SK-N-SH (cell line): ENCODE measurements around the gene ZNF341. TPM values are rescaled to one million over a fixed set of nuclear protein-coding genes. Genes with fewer than 3 reads are reported as not detected.

Source experiments
- CTCF ChIA-PET: fragments of 300-600, 350-600 bp; formaldehyde crosslinking; extraction: SDS; loops from one replicate; lab custom pipeline; 2021; lab: Yijun Ruan, JAX
- POLR2A ChIA-PET: fragments of 350-600 bp; sonication (Branson Sonifier 250); formaldehyde crosslinking; extraction: SDS; loops from one replicate; lab custom pipeline; 2020; ENCODE audit warnings: antibody characterized with exemption, inconsistent platforms; lab: Yijun Ruan, JAX
- DNase-seq: peaks from one replicate; pipeline ENCODE4 v3.0.0; 2012
- H2AFZ ChIP-seq: fragments of 200-600 bp; sonication (generic); 2 replicates; pipeline ENCODE4 v1.8.1; 2016; ENCODE audit warnings: antibody characterized with exemption, mild to moderate bottlenecking, low read depth
- H3F3A ChIP-seq: fragments of 200-600 bp; sonication (generic); replicated peaks from 2 replicates; pipeline ENCODE3; 2016; ENCODE audit warnings: antibody characterized with exemption, mild to moderate bottlenecking; ENCODE audit not compliant: insufficient read depth
- H3K27ac ChIP-seq, 2 experiments: fragments of 200-500 bp in 1 of 2; fragments of 200-600 bp in 1 of 2; sonication (Bioruptor generic) in 1 of 2; sonication (generic), shearing (Covaris generic) in 1 of 2; 2 replicates each; pipeline versions ENCODE4 v1.5.1 to v1.6.1; 2014 to 2016; ENCODE audit warnings: low read depth in 2 of 2, inconsistent platforms in 1 of 2, low read length in 1 of 2, mild to moderate bottlenecking in 1 of 2, mixed read lengths in 1 of 2
- H3K27me3 ChIP-seq: fragments of 200-600 bp; sonication (generic), shearing (Covaris generic); 2 replicates; pipeline ENCODE4 v1.6.1; 2016; ENCODE audit warnings: mixed run types; ENCODE audit not compliant: insufficient read depth
- H3K36me3 ChIP-seq, 2 experiments: fragments of 200-500 bp in 1 of 2; fragments of 200-600 bp in 1 of 2; sonication (Bioruptor generic) in 1 of 2; sonication (generic) in 1 of 2; replicated peaks in 1 of 2; 2 replicates each; pipeline versions ENCODE3 to v1.5.1; 2014 to 2016; ENCODE audit warnings: low read length in 1 of 2, mild to moderate bottlenecking in 1 of 2; ENCODE audit not compliant: insufficient read depth in 2 of 2, control insufficient read depth in 1 of 2
- H3K4me1 ChIP-seq, 2 experiments: fragments of 200-500 bp in 1 of 2; fragments of 200-600 bp in 1 of 2; sonication (Bioruptor generic) in 1 of 2; sonication (generic), shearing (Covaris generic) in 1 of 2; 2 replicates each; pipeline versions ENCODE4 v1.5.1 to v1.6.1; 2014 to 2016; ENCODE audit warnings: low read depth in 1 of 2, low read length in 1 of 2, mixed run types in 1 of 2; ENCODE audit not compliant: insufficient read depth in 2 of 2, control insufficient read depth in 1 of 2
- H3K4me2 ChIP-seq: fragments of 200-600 bp; sonication (generic), shearing (Covaris generic); 2 replicates; pipeline ENCODE4 v1.6.1; 2017; ENCODE audit warnings: mixed run types
- H3K4me3 ChIP-seq, 2 experiments: fragments of 200-500 bp in 1 of 2; fragments of 200-600 bp in 1 of 2; sonication (Bioruptor generic) in 1 of 2; sonication (generic), shearing (Covaris generic) in 1 of 2; 2 replicates each; pipeline versions ENCODE4 v1.5.1 to v1.8.1; 2014 to 2016; ENCODE audit warnings: low read depth in 2 of 2, inconsistent platforms in 1 of 2, low read length in 1 of 2, mild to moderate bottlenecking in 1 of 2, mixed read lengths in 1 of 2, moderate library complexity in 1 of 2
- H3K79me2 ChIP-seq: fragments of 200-600 bp; sonication (generic); 2 replicates; pipeline ENCODE4 v1.8.1; 2017; ENCODE audit warnings: mild to moderate bottlenecking; ENCODE audit not compliant: insufficient read depth
- H3K9ac ChIP-seq: fragments of 200-600 bp; sonication (generic); 2 replicates; pipeline ENCODE4 v1.6.1; 2017; ENCODE audit warnings: mixed run types
- H3K9me2 ChIP-seq: fragments of 200-600 bp; sonication (generic); 2 replicates; pipeline ENCODE4 v1.6.1; 2017; ENCODE audit warnings: mixed run types
- H3K9me3 ChIP-seq: fragments of 200-600 bp; sonication (generic); 2 replicates; pipeline ENCODE4 v1.6.1; 2017; ENCODE audit warnings: mixed run types, mild to moderate bottlenecking, moderate library complexity
- H4K20me1 ChIP-seq: fragments of 200-600 bp; sonication (generic); 2 replicates; pipeline ENCODE4 v1.6.1; 2017; ENCODE audit warnings: mild to moderate bottlenecking, mixed run types; ENCODE audit not compliant: insufficient read depth
- ELF1 ChIP-seq: IDR thresholded peaks from 2 replicates; pipeline ENCODE4 v1.4.0; 2012
- EZH2phosphoT487 ChIP-seq: fragments of 200-600 bp; sonication (generic); IDR thresholded peaks from 2 replicates; pipeline ENCODE4 v1.6.1; 2017; ENCODE audit warnings: low read depth, mixed run types, mild to moderate bottlenecking, antibody characterized with exemption, moderate library complexity, borderline replicate concordance
- FOXJ3 ChIP-seq: sonication (generic); formaldehyde crosslinking; IDR thresholded peaks from 2 replicates; pipeline ENCODE4 v1.5.1; 2020; ENCODE audit warnings: mild to moderate bottlenecking, missing genetic modification reagents
- FOXM1 ChIP-seq: IDR thresholded peaks from 2 replicates; pipeline ENCODE4 v1.4.0; 2012; ENCODE audit warnings: low read depth, mild to moderate bottlenecking
- GABPA ChIP-seq: IDR thresholded peaks from 2 replicates; pipeline ENCODE4 v1.4.0; 2012; ENCODE audit warnings: low read depth, mild to moderate bottlenecking
- JUND ChIP-seq: IDR thresholded peaks from 2 replicates; pipeline ENCODE4 v1.4.0; 2012
- MEF2A ChIP-seq: IDR thresholded peaks from 2 replicates; pipeline ENCODE4 v1.4.0; 2012; ENCODE audit warnings: low read depth, borderline replicate concordance
- MXI1 ChIP-seq: IDR thresholded peaks from 2 replicates; pipeline ENCODE4 v1.6.1; 2012; ENCODE audit warnings: mild to moderate bottlenecking, low read depth, low read length, improper control_type of control experiment
- NFIC ChIP-seq: IDR thresholded peaks from 2 replicates; pipeline ENCODE4 v1.4.0; 2012; ENCODE audit warnings: borderline replicate concordance
- NRF1 ChIP-seq: IDR thresholded peaks from 2 replicates; pipeline ENCODE4 v1.6.1; 2012; ENCODE audit warnings: low read depth, mild to moderate bottlenecking, low read length
- POLR2AphosphoS5 ChIP-seq: IDR thresholded peaks from 2 replicates; pipeline ENCODE4 v1.6.1; 2012; ENCODE audit warnings: low read depth, low read length
- RAD21 ChIP-seq: IDR thresholded peaks from 2 replicates; pipeline ENCODE4 v1.6.1; 2012; ENCODE audit warnings: mild to moderate bottlenecking, low read length
- RFX5 ChIP-seq: IDR thresholded peaks from 2 replicates; pipeline ENCODE4 v1.6.1; 2012; ENCODE audit warnings: mild to moderate bottlenecking, improper control_type of control experiment, low read length
- RXRA ChIP-seq: IDR thresholded peaks from 2 replicates; pipeline ENCODE4 v1.4.0; 2012; ENCODE audit warnings: low read depth, mild to moderate bottlenecking, borderline replicate concordance
- TAF1 ChIP-seq: IDR thresholded peaks from 2 replicates; pipeline ENCODE4 v1.6.1; 2012; ENCODE audit warnings: low read depth, mild to moderate bottlenecking, low read length, moderate library complexity, borderline replicate concordance
- TEAD4 ChIP-seq: IDR thresholded peaks from 2 replicates; pipeline ENCODE4 v1.4.0; 2012; ENCODE audit warnings: mild to moderate bottlenecking, borderline replicate concordance; ENCODE audit not compliant: insufficient read depth
- YY1 ChIP-seq: IDR thresholded peaks from 2 replicates; pipeline ENCODE4 v1.4.0; 2012; ENCODE audit warnings: low read depth, mild to moderate bottlenecking
- WGBS: methylation state at CpG from one replicate; pipeline ENCODE4 v1.1.6; 2017; ENCODE audit warnings: low lambda C conversion rate; 5-methylcytosine and 5-hydroxymethylcytosine counted together
- polyA plus RNA-seq, 3 experiments: library from polyadenylated mRNA; depleted of rRNA; stranded (reverse); fragments of >200 nt; gene quantifications; 2 replicates each; pipeline ENCODE4 v1.2.3, GENCODE V29; 2012
- TF ChIP-seq, protein P1 (sequence below): IDR thresholded peaks from 2 replicates; pipeline ENCODE4; 2012
- TF ChIP-seq, protein P2 (sequence below): fragments of 150-350 bp; IDR thresholded peaks from 2 replicates; pipeline ENCODE4 v1.6.1; 2017; ENCODE audit warnings: antibody characterized with exemption, low read length, low read depth, borderline replicate concordance
- TF ChIP-seq, protein P3 (sequence below): fragments of 200-600 bp; sonication (generic); IDR thresholded peaks from 2 replicates; pipeline ENCODE4 v1.6.1; 2017; ENCODE audit warnings: antibody characterized with exemption, mild to moderate bottlenecking, moderate library complexity

Gene ZNF341
- polyA plus RNA-seq, 1 of the 3 experiments (the other 2 are of a cell fraction) = 3.2 TPM

- Histone ChIP-seq H3K9me3 (no peaks in the 10 kb centered on the region), H3F3A (no peaks in the 10 kb centered on the region), H2AFZ (no peak overlapping the region), H3K4me3 (no peak overlapping the region), H3K79me2 (no peaks in the 10 kb centered on the region), H3K4me2 (no peak overlapping the region), H3K27ac (no peak overlapping the region), H3K27me3 (no peaks in the 10 kb centered on the region), H3K9ac (no peak overlapping the region), H3K9me2 (no peaks in the 10 kb centered on the region), H3K4me1 (no peaks in the 10 kb centered on the region), H3K36me3 (peaks cover 6 to 8% of the 10 kb centered on the region in 2 experiments), H4K20me1 (no peaks in the 10 kb centered on the region)
- ChIA-PET POLR2A (no interaction called here), CTCF (interaction anchor here (1.1 kb wide), 1 partner anchor 24 kb away, joined by 5 read pairs; no protein-coding TSS in a partner anchor)
- 91% methylated on average over 7 of the region's 10 CpGs for WGBS
- no peak for DNase-seq
- no peak for TF ChIP-seq RXRA
- no peak for TF ChIP-seq ELF1
- no peak for TF ChIP-seq TAF1
- no peak for TF ChIP-seq YY1
- no peak for TF ChIP-seq NRF1
- TF ChIP-seq, protein P1, sequence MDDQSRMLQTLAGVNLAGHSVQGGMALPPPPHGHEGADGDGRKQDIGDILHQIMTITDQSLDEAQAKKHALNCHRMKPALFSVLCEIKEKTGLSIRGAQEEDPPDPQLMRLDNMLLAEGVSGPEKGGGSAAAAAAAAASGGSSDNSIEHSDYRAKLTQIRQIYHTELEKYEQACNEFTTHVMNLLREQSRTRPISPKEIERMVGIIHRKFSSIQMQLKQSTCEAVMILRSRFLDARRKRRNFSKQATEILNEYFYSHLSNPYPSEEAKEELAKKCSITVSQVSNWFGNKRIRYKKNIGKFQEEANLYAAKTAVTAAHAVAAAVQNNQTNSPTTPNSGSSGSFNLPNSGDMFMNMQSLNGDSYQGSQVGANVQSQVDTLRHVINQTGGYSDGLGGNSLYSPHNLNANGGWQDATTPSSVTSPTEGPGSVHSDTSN = no peak
- no peak for TF ChIP-seq MXI1
- no peak for TF ChIP-seq RAD21
- TF ChIP-seq RFX5 = no peak
- TF ChIP-seq POLR2AphosphoS5 = no peak
- no peak for TF ChIP-seq NFIC
- TF ChIP-seq JUND = no peak
- TF ChIP-seq, protein P2, sequence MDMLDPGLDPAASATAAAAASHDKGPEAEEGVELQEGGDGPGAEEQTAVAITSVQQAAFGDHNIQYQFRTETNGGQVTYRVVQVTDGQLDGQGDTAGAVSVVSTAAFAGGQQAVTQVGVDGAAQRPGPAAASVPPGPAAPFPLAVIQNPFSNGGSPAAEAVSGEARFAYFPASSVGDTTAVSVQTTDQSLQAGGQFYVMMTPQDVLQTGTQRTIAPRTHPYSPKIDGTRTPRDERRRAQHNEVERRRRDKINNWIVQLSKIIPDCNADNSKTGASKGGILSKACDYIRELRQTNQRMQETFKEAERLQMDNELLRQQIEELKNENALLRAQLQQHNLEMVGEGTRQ = no peak
- TF ChIP-seq GABPA = no peak
- TF ChIP-seq FOXM1 = no peak
- TF ChIP-seq TEAD4 = no peak
- TF ChIP-seq, protein P3, sequence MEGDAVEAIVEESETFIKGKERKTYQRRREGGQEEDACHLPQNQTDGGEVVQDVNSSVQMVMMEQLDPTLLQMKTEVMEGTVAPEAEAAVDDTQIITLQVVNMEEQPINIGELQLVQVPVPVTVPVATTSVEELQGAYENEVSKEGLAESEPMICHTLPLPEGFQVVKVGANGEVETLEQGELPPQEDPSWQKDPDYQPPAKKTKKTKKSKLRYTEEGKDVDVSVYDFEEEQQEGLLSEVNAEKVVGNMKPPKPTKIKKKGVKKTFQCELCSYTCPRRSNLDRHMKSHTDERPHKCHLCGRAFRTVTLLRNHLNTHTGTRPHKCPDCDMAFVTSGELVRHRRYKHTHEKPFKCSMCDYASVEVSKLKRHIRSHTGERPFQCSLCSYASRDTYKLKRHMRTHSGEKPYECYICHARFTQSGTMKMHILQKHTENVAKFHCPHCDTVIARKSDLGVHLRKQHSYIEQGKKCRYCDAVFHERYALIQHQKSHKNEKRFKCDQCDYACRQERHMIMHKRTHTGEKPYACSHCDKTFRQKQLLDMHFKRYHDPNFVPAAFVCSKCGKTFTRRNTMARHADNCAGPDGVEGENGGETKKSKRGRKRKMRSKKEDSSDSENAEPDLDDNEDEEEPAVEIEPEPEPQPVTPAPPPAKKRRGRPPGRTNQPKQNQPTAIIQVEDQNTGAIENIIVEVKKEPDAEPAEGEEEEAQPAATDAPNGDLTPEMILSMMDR = no peak
- no peak for TF ChIP-seq EZH2phosphoT487
- TF ChIP-seq MEF2A = no peak
- no peak for TF ChIP-seq FOXJ3
Measured at GRCh38 chr20:33757046-33757445, 25.2 kb downstream of the ZNF341 start.
